Stimulated activated CD8-positive, alpha-beta memory T cell treated with anti-CD3 and anti-CD28 coated beads, Interleukin-12 subunit alpha, Interleukin-12 subunit beta, amount 100 ng/mL, for 24 hours (primary cell): ENCODE results near the gene CSTF3.
A peak's percentile ranks its signal among the peaks of the same experiment; 100 is the strongest.
"Not testable (repeated sequence)": the region's sequence is repeated elsewhere in the genome, so short reads cannot be mapped to it uniquely, and the experiment has no call there.

Experiments used
- DNase-seq: peaks from one replicate; pipeline ENCODE4 v3.0.0-alpha.2; 2020; ENCODE audit errors: extremely low read depth

CSTF3 gene

DNA sequence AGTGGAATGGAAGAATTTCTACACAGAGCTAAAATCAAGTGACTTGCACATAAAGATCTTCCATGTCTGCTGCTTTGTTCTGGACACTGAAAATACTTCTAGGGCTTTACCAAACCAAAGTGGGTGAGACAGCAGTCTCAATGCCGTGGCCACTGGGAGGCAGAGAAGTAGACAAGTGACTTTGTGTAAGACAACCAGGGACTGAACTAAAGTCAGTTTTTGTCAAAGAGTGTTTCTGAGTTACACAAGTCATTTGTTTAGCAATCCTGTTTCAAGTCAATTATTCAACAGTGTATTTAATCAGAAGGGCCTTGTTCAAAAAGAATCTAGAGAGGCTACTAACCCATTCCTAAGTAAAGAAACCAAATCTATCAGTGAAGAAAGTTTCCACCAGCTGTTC, 75.3 kb downstream of the CSTF3 start:
- DNase-seq = no peak

DNA sequence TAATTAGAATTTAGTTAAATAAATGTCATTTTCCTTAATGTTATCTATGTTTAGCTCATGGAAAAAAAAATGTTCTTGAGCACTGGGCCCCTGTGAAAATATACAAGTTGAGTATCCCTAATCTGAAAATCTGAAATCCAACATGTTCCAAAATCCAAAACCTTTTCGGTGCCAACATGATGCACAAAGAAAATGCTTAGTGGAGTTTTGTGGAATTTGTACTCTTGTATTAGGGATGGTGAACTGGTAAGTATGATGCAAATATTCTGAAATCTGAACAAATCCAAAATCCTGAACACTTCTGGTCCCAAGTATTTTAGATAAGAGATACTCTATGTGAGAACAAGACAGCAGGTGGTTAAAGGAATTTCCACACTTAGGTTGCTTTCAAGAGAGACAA, 77.4 kb downstream of the CSTF3 start:
- no peak for DNase-seq

DNA sequence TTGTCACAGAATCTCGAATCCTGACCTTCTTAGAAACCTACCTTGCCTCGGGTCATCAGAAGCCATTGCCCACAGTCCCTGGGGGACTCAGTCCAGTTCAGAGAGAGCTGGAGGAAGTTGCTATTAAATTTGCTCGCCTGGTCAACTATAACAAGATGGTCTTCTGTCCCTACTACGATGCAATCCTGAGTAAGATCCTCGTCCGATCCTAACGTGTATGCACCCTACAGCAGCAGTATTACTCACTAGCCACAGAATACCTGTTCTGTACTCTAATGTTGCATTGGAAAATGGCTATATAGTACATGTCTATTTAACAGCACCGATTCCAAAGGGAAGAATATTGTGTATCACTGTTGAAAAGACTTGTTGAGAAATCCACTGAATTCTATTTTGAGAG, 88.8 kb downstream of the CSTF3 start:
- no peak for DNase-seq

DNA sequence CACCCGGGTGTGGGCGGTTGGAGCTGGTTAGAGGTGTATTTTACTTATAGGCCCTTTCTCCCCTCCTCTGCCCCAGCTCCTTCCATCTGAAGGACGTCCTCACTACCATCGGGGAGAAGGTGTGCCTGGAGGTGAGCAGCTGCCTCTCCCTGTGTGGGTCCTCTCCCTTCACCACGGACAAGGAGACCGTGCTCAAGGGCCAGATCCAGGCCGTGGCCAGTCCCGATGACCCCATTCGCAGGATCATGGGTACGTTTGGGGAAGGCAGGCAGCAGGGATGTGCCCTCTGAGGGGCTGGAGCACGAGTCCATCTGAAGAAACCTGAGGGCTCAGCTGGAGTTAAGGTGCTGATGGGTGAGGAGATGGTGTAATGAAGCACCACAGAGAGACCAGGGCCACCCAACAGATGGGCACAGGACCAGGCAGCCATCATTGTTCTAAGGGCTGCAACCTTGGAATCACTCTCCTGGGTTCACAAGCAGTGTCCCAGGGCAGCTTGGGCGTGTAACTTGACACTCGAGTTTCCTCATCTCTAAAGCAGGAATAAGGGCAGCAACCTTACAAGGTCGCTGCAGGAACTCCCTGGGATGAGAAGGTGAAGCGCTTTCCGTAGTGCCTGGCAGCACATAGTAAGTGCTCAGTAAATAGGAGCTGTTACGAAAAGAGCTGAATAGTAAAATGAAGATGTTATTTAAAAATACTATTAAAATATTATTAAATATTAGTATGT, 92.5 kb downstream of the CSTF3 start:
- no peak for DNase-seq

DNA sequence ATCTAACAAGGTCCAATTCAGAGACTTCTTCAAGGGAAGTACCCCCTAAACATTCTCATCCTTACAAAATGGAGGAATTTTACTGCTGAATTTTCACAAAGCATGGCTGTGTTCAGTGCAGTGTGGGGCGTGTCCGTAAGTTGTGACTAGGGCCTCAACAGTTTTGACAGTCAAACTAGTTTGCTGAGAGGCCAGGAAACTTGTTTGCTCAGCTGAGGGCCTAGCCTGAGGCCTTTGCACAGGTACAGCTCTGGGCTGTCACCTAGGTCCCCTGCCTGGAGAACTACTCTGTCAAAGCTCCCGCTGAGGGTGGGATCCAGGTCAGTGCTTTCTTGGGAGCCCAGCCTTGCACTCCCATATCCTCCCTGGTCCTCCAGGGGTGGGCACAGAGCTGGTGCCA, 94.0 kb downstream of the CSTF3 start:
- DNase-seq = no peak

DNA sequence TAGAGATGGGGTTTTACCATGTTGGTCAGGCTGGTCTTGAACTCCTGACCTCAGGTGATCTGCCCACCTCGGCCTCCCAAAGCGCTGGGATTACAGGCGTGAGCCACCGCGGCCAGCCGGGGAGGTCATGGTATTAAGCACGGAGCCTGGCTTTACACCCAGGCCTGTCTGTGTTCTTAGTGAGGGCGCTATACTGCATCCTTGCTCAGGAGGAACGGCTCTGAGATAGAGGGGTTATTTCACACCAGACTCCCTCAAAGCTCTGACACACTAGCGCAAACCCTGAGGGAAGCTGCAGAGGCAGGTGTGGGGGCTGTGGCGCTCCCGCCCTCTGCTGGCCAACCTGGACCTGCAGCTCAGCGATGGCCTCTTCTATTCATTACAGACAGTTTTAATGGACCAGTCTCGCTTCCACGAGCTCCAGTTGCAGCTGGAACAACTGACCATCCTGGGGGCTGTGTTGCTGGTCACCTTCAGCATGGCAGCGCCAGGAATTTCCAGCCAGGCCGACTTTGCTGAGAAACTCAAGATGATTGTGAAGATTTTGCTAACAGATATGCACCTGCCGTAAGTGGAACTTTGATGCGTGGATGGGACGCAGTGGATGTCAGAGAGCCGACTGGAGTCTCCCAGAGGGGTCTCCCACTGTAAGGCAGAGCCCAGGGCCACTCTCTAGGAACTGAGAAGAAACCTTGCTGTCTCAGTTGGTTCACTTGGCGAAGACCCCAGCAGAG, 95.7 kb downstream of the CSTF3 start:
- DNase-seq = peak; percentile 38

DNA sequence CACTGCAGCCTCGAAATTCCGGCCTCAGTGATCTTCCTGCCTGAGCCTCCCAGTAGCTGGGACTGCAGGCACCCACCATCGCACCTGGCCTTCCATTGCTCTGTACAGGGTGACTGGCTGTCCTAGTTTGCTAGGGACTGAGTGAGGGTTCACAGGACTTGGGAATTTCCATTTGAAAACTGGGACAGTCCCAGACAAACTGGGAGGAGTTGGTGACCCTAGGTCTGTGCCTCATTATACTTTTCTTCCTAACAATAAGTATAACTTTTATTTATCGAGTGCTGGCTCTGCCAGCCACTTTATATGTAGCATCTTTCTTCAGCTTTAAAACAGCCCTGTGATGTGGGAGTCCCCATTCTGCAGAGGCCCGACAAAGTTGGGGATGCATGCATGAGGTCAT, 96.4 kb downstream of the CSTF3 start:
- no peak for DNase-seq

DNA sequence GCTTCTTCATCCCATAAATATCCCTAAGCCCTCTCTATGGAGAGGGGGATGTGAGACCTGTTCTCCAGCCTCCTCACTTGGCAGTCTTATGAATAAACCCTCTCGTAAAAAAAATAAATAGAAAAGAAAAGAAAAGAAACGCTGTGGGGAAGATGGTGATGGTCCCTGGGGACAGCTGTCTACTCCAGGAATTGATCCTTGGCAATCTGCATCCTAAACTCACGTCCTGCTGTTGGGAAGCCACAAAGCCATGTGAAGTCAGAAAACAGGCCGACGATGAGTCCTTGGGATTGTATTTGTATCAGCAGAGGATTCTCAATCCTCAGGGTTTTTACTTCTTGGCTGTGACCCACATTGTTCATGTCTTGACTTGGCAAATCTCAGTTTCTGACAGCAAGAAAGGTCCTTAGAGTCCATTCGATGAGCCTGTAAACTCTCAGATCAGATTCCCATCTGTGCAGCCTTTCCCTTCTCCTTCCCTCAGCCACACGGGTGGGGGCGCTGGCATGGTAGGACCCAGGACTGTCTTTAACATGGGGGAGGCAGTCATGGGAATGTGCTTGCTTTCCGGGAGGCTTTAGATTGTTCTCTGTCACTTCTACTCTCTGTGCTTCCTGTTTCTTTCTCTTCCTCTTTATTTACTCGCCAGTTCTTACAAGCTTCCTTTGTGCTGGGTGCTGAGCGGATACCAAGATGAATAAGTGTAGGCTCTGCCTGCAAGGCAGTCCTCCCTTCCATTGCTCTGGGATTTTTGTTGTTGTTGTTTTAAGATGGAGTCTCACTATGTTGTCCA, 97.1 kb downstream of the CSTF3 start:
- no peak for DNase-seq

DNA sequence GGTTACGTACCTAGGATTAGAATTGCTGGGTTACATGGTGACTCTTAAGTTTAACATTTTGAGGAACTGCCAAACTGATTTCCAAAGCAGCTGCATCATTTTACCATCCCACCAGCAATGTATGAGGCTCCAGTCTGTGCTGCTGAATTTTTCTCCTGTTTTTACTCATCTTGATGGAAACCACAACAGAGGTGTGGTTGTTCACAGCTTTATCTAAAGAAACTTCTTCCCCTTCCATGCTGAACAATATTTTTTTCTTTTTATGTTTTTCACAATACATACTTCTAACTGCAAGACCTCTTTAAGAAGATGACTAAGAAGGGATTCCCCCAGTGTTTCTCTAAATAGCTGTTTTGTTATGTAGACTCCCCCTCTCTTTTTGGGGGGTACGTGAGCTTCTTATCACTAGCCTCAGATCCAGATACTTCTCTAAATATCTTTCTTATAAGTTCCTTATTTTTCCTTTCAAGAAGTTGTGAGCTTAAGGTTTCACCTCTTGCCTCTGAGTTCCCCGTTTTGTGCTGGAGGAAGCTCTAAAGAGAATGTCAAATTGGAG, 97.9 kb downstream of the CSTF3 start:
- no peak for DNase-seq

DNA sequence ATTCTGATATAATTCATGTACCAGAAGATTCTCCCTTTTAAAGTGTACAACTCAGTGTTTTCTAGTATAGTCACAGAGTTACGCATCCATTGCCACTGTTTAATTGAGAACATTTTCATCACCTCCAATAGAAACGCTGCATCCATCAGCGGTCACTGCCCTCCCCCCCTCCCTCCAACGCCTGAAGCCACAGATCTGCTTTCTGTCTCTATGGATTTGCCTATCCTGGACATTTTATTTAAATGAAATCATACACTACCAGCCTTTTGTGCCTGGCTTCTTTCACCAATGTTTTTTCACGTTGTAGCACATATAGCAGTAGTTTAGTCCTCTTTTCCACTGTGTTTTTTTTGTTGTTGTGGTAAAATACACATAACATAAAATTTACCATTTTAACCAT, 99.1 kb downstream of the CSTF3 start:
- DNase-seq = no peak

DNA sequence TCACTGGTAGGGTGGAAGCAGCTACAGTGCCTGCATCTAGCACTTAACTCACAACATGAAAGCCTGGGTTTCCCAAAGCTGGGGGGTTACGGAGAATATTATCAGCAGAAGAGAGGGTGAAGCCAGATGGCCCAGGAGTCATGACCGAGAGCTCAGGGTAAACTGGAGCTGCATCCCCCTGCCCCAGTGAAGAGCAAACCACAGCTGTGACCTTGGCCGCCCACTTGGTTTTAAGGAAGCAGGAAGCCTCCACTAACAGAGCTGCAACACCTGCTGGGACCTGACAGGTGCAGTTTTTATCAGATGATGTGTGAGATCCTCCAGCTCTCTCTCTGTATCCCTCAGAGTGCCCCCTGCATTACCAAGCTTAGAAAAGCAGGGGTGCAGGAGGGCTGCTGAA, 101.0 kb downstream of the CSTF3 start:
- no peak for DNase-seq

DNA sequence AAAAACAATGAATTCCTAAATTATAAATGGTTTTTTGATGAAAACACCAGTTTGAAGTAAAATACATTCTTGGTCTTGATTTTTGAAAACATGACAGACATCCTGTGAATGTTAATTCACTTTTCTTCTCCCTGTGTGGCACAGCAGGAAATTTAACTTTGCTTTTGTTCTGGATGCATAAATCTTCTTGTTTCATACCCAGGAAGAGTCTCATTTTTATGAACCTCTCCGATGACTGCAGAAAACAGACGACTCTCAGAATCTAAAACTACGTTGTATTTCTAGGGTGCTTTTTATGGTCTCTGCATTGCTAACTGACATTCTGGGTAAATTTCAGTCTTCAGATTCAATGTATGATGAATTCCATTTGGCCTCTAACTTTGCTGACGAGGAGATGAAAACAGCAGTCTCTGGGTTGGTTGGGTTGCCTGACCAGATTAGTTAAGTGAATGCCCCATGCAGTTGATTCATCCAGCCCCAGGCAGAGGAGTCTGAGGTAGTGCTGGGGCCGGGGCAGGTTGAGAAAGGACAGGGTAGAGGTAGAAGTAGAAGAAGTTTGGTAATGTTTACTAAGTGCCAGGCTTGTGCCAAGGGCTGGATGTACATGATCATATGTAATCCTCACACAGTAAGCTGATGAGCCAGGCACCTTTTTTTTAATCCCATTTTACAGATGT, 101.8 kb downstream of the CSTF3 start:
- DNase-seq = no peak

DNA sequence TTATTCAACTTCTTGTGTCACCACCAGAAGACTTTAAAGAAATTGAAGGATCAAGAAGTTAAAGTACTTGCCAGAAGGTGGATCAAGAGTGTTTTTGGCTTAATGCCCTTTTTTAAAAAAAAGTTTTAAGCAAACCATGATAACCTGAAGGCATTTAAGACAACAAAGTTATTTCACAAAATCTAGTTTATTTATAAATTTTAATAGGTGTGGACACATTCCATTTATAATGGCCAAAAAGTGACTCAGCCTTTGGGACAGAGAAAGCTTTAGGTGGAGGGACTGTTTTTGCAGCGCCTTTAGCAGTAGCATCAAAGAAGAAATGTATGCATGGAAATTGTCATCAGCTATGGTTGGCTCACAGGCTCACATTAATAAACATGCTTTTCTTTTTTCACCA, 104.0 kb downstream of the CSTF3 start:
- DNase-seq = no peak

DNA sequence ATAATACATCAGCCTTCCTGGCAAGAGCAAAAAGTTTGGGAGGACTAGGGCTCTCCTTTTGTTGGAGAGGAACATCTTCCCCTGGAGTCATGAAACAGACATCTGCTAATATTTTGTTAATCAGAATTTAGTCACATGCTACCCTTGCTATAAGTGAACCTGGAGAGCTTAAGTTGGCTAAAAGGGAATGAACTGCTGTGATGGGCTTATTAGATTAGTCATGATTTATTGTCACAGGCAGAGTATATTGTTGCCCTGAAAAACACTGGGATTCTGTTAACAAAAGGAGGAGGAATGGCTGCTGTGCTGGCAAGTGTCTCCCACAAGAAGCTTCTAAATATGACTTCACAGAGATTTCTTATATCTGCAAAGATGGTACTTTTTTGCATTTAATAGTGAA, 105.9 kb downstream of the CSTF3 start:
- DNase-seq = no peak

DNA sequence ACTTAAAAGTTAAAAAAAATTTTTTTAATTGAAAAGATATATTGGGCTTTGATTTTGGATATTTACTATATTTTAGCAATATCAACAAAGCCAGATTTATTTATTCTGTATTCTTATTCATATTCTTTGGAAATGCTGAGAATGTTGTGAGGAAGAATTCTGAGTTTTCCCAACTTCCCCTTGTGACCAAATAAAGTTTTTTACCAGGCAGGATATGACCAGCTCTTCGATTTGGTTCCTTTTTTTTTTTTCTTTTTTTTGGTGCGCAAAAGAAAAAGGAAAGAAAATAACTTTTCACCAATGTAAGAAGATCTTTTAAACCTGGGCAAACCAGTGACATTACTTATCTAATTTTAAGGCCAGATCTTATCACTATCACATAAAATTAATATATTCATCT, 109.0 kb downstream of the CSTF3 start:
- DNase-seq = no peak

DNA sequence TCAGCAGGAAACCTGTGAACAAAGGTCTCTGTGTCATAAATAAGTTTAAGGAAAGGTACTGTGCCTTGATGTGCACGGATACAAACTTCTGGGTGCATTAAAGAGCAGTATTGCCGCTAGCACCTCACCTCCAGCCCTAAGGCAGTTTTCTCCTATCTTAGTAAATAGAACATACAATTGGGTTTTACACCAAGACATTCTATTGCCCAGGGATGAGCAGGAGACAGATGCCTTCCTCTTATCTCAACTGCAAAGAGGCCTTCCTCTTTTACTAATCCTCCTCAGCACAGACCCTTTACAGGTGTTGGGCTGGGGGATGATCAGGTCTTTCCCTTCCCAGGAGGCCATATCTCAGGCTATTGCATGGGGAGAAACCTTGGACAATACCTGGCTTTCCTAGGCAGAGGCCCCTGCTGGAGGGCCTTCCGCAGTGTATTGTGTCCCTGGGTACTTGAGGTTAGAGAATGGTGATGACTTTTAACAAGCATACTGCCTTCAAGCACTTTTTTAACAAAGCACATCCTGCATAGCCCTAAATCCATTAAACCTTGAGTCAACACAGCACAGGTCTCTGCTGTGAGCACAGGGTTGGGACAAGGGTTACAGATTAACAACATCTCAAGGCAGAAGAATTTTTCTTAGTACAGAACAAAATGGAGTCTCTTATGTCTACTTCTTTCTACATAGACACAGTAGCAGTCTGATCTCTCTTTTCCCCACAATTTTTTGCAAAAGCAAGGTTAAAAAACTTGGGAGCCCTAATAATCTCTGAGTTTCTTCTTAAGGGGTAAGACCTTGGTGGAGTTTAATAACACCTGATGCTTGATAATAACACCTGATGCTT, 111.5 kb downstream of the CSTF3 start:
- DNase-seq = not testable (repeated sequence)

DNA sequence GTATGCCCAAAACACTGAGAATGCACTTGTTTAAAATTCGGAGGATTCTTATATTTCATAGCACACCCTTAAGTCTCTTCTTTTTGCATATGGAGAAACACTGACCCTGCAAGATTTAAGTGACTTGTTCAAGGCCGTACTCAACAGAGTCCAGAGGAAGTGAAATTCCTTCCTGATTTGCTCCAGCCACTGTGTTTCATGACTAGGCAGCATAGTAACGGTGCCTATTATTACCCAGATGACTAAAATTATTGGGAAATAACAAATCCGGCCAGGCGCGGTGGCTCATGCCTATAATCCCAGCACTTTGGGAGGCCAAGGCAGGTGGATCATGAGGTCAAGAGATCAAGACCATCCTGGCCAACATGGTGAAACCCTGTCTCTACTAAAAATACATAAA, 112.6 kb downstream of the CSTF3 start:
- DNase-seq = not testable (repeated sequence)

DNA sequence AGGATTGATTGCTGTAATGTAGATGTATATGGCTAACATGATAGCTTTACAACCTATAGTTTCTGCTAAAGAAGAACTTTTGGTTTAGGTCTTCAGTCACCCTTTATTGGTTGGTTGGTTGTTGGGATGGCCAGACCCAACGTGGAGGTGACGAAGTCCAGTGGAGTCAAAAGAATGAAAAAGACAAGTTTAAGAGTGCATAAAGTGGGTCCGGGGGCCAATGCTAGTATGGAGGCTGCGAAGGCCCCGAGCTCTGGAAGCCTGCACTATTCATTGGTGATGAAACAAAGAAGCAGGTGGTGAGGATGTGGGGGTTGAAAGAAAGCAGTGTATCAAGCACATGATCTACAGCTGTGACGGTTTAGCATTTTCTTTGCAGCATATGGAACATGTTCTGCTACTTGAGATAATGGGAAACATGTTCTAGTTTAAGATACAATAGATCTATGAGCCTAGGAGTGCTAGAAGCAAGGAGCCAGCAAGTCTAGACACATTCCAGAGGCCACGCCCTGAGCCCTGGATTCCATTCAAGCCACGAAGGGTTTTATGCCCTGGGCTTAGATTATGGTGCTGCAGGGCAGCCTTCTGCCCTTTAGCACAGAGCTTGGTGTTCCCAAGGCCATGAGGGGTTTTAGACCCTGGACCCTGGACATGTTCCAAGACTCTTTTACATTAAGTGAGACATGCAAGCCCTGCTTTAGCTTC, 115.6 kb downstream of the CSTF3 start:
- DNase-seq = no peak

DNA sequence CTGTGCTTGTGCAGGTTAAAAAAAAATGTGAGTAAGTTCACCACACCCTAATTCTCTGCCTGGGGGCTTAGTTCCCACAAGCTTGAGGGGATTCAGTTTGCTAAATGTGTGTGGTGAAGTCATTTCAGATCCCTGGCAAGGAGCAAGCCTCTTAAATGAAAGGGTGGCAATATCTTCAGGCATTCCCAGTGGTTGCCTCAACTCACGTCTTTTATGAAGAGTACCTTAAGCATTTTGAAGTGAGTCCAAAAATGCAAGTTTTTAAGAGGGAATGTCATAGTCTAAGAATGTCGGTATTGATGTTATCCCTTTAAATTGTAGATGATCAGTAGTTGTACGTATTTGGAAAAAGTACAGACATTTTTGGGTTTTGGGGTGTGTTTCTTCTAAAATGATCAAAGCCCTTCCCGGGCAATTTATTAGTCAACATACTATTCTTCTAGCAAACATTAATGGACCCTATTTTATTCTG, 117.0 kb downstream of the CSTF3 start:
- no peak for DNase-seq

DNA sequence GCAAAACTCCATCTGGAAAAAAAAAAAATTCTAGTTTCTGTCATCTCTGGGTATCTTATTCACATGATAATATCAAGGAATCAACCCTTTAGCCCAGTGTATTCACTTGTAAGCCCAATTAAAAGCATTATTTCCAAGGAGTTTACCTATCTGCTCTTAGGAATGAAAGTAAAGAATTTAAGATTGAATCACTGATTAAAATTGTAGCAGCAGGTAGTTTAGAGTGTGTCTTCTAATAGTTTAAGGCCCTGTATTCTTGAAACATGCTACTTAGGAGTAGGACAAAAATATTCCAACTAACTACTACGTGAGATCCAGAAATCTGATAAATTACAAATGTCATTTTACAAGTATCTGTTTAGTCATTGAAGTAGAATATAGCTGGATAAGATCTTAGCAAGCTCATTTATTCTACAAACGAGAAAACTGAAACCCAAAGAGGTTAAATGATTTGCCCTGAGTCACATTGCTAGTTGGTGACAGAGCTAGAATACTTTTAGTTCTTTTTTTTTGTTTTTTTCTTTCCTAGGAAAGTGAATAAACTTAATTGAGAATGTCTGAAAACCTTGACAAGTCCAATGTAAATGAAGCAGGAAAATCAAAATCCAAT, 118.0 kb downstream of the CSTF3 start:
- DNase-seq = no peak
